SK-N-SH treated with all-trans-retinoic acid at 6 μM for 48 hours (cell line): ENCODE measurements around the gene TCERG1L.

Source experiments
- ATAC-seq: fragments of 200-7000 bp; cut with Tn5 transposase; 3 replicates; pipeline ENCODE4 v1.9.1; 2020; ENCODE audit warnings: mild to moderate bottlenecking, moderate library complexity
- ARNTL ChIP-seq: fragments of 450-650 bp; formaldehyde crosslinking; IDR thresholded peaks from 2 replicates; pipeline ENCODE4 v1.5.0; 2020; ENCODE audit warnings: low read depth, mild to moderate bottlenecking, moderate library complexity, borderline replicate concordance
- CREB5 ChIP-seq: fragments of 250-450 bp; sonication (Bioruptor Pico); IDR thresholded peaks from 2 replicates; pipeline ENCODE4 v1.5.1; 2020; ENCODE audit warnings: low read depth, mild to moderate bottlenecking, moderate library complexity
- CSRNP3 ChIP-seq: fragments of 250-450 bp; sonication (Bioruptor Pico); IDR thresholded peaks from 2 replicates; pipeline ENCODE4 v1.5.1; 2021; ENCODE audit warnings: mild to moderate bottlenecking, moderate library complexity
- ESRRG ChIP-seq: fragments of 250-450 bp; sonication (Bioruptor Pico); IDR thresholded peaks from 2 replicates; pipeline ENCODE4 v1.6.1; 2021; ENCODE audit warnings: mild to moderate bottlenecking
- GLIS3 ChIP-seq: fragments of 250-450 bp; sonication (Bioruptor Pico); IDR thresholded peaks from 2 replicates; pipeline ENCODE4 v1.5.0; 2020; ENCODE audit warnings: mild to moderate bottlenecking, moderate library complexity
- OSR1 ChIP-seq: fragments of 250-450 bp; sonication (Bioruptor Pico); IDR thresholded peaks from 2 replicates; pipeline ENCODE4 v1.8.0; 2022; ENCODE audit warnings: moderate library complexity, mild to moderate bottlenecking, inconsistent platforms
- PPARA ChIP-seq: fragments of 250-450 bp; sonication (Bioruptor Pico); IDR thresholded peaks from 2 replicates; pipeline ENCODE4 v1.5.0; 2020; ENCODE audit warnings: mild to moderate bottlenecking, borderline replicate concordance
- SNAI2 ChIP-seq: fragments of 250-450 bp; sonication (Bioruptor Pico); IDR thresholded peaks from 2 replicates; pipeline ENCODE4 v1.5.0; 2020; ENCODE audit warnings: mild to moderate bottlenecking, moderate library complexity
- TOX ChIP-seq: fragments of 250-450 bp; sonication (Bioruptor Pico); IDR thresholded peaks from 2 replicates; pipeline ENCODE4 v1.8.0; 2021; ENCODE audit warnings: mild to moderate bottlenecking, moderate library complexity, borderline replicate concordance
- TSHZ2 ChIP-seq: fragments of 250-450 bp; sonication (Bioruptor Pico); IDR thresholded peaks from 2 replicates; pipeline ENCODE4 v1.5.0; 2020; ENCODE audit warnings: mild to moderate bottlenecking, moderate library complexity
- ZFP3 ChIP-seq: fragments of 250-450 bp; sonication (Bioruptor Pico); IDR thresholded peaks from 2 replicates; pipeline ENCODE4 v1.5.0; 2020; ENCODE audit warnings: mild to moderate bottlenecking, moderate library complexity
- ZFP30 ChIP-seq: fragments of 450-650 bp; formaldehyde crosslinking; IDR thresholded peaks from 2 replicates; pipeline ENCODE4 v1.5.0; 2022; ENCODE audit warnings: mild to moderate bottlenecking, moderate library complexity
- ZNF70 ChIP-seq: fragments of 450-650 bp; formaldehyde crosslinking; IDR thresholded peaks from 2 replicates; pipeline ENCODE4 v1.5.0; 2020; ENCODE audit warnings: mild to moderate bottlenecking, moderate library complexity
- ZNF8 ChIP-seq: fragments of 450-650 bp; formaldehyde crosslinking; IDR thresholded peaks from 2 replicates; pipeline ENCODE4 v1.5.0; 2020; ENCODE audit warnings: mild to moderate bottlenecking, moderate library complexity
- TF ChIP-seq, protein P1 (sequence below): fragments of 250-450 bp; sonication (Bioruptor Pico); IDR thresholded peaks from 2 replicates; pipeline ENCODE4 v1.8.0; 2020; ENCODE audit warnings: mild to moderate bottlenecking, moderate library complexity, borderline replicate concordance
- TF ChIP-seq, protein P2 (sequence below): fragments of 250-450 bp; sonication (Bioruptor Pico); IDR thresholded peaks from 2 replicates; pipeline ENCODE4 v1.8.0; 2021; ENCODE audit warnings: low read depth, mild to moderate bottlenecking, moderate library complexity, borderline replicate concordance

Gene TCERG1L

DNA sequence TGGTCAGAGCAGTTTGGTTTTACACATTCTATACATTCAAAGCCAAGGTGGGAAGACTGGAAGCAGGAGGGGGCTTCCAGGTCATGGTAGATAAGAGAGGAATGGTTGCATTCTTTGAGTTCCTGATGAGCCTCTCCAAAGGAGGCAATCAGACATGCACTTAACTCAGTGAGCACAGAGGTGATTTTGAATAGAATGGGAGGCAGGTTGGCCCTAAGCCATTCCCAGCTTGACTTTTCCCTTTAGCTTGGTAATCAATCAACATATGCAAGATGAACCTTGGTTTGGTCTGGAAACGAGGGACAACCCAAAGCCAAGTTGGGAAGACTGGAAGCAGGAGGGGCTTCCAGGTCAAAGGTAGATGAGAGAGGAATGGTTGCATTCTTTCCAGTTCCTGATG, 31.4 kb downstream of the TCERG1L start:
- TF ChIP-seq OSR1 (CRISPR knock-in tag) (no peak), ZNF8 (CRISPR knock-in tag) (no peak)
- no peak for ATAC-seq

GRCh38 chr10:131279516-131279915, 32.0 kb downstream of the TCERG1L start:
- ATAC-seq, result no peak
- no peak for TF ChIP-seq TSHZ2
- no peak for TF ChIP-seq GLIS3 (CRISPR knock-in tag)
- TF ChIP-seq, protein P1, sequence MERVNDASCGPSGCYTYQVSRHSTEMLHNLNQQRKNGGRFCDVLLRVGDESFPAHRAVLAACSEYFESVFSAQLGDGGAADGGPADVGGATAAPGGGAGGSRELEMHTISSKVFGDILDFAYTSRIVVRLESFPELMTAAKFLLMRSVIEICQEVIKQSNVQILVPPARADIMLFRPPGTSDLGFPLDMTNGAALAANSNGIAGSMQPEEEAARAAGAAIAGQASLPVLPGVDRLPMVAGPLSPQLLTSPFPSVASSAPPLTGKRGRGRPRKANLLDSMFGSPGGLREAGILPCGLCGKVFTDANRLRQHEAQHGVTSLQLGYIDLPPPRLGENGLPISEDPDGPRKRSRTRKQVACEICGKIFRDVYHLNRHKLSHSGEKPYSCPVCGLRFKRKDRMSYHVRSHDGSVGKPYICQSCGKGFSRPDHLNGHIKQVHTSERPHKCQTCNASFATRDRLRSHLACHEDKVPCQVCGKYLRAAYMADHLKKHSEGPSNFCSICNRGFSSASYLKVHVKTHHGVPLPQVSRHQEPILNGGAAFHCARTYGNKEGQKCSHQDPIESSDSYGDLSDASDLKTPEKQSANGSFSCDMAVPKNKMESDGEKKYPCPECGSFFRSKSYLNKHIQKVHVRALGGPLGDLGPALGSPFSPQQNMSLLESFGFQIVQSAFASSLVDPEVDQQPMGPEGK, result no peak
- TF ChIP-seq SNAI2, result no peak
- TF ChIP-seq TOX (CRISPR knock-in tag), result no peak
- TF ChIP-seq CREB5 (CRISPR knock-in tag), result no peak

- ATAC-seq, result no peak
These were observed 33.6 kb downstream of the TCERG1L start for GRCh38 chr10:131277969-131278368.

More at GRCh38 chr10:131277969-131278368, 33.6 kb downstream of the TCERG1L start:
- no peak for TF ChIP-seq ZNF8 (CRISPR knock-in tag)
- no peak for TF ChIP-seq TSHZ2
- no peak for TF ChIP-seq TOX (CRISPR knock-in tag)
- no peak for TF ChIP-seq ZFP30 (CRISPR knock-in tag)
- TF ChIP-seq GLIS3 (CRISPR knock-in tag), result no peak
- no peak for TF ChIP-seq ZFP3 (CRISPR knock-in tag)
- TF ChIP-seq, protein P2, sequence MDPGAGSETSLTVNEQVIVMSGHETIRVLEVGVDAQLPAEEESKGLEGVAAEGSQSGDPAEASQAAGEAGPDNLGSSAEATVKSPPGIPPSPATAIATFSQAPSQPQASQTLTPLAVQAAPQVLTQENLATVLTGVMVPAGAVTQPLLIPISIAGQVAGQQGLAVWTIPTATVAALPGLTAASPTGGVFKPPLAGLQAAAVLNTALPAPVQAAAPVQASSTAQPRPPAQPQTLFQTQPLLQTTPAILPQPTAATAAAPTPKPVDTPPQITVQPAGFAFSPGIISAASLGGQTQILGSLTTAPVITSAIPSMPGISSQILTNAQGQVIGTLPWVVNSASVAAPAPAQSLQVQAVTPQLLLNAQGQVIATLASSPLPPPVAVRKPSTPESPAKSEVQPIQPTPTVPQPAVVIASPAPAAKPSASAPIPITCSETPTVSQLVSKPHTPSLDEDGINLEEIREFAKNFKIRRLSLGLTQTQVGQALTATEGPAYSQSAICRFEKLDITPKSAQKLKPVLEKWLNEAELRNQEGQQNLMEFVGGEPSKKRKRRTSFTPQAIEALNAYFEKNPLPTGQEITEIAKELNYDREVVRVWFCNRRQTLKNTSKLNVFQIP, result no peak
- no peak for TF ChIP-seq CSRNP3 (CRISPR knock-in tag)
- TF ChIP-seq ZNF70 (CRISPR knock-in tag), result no peak
- TF ChIP-seq ARNTL, result no peak
- no peak for TF ChIP-seq ESRRG (CRISPR knock-in tag)
- no peak for TF ChIP-seq PPARA (CRISPR knock-in tag)
